Fibroblast of lung (primary cell): ENCODE data around the gene MARCO.

Experiments
- EZH2 ChIP-seq: IDR thresholded peaks from 2 replicates; pipeline ENCODE4 v1.5.1; 2012; ENCODE audit warnings: low read length, control low read depth, mild to moderate bottlenecking; ENCODE audit errors: missing control alignments
- TF ChIP-seq, protein P1 (sequence below), 2 donors: IDR thresholded peaks in 1 of 2; conservative IDR thresholded peaks in 1 of 2; 1 replicate in 1 of 2; 2 replicates in 1 of 2; pipeline ENCODE4 v1.5.1; 2011 to 2012; ENCODE audit warnings: low read length in 2 of 2, control low read depth in 1 of 2, inconsistent platforms in 1 of 2, low read depth in 1 of 2, mild to moderate bottlenecking in 1 of 2

DNA sequence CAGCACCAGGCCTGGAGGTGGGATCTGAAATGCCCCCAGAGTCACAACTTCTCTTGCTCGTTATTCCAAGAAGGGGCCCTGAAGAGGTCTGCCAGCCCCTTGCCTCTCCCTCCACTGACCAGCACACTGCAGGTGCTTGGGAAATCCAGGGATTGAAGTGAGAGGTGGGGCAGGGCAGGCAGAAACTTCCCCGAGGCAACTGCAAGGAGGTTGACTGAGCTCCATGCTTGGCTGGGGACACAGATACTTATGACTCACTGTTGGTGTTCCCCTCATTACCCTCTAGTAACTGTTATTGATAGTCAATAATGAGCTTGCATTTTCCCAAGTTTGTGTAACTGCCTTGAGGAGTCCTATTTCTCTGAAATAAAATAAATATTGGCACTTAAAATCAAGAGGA lies 47.5 kb downstream of the MARCO start:
- TF ChIP-seq, protein P1, sequence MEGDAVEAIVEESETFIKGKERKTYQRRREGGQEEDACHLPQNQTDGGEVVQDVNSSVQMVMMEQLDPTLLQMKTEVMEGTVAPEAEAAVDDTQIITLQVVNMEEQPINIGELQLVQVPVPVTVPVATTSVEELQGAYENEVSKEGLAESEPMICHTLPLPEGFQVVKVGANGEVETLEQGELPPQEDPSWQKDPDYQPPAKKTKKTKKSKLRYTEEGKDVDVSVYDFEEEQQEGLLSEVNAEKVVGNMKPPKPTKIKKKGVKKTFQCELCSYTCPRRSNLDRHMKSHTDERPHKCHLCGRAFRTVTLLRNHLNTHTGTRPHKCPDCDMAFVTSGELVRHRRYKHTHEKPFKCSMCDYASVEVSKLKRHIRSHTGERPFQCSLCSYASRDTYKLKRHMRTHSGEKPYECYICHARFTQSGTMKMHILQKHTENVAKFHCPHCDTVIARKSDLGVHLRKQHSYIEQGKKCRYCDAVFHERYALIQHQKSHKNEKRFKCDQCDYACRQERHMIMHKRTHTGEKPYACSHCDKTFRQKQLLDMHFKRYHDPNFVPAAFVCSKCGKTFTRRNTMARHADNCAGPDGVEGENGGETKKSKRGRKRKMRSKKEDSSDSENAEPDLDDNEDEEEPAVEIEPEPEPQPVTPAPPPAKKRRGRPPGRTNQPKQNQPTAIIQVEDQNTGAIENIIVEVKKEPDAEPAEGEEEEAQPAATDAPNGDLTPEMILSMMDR (conservative IDR thresholded peaks at IDR 0.05 in 1 of 2, IDR thresholded peaks at IDR 0.05 in 1 of 2; ENCODE audit: low read depth in 1 of 2, low read length in 2 of 2) = no peak
- TF ChIP-seq EZH2 = no peak
